Measurements from ENCODE around the gene HCK.
"Not testable (repeated sequence)": the region's sequence is repeated elsewhere in the genome, so short reads cannot be mapped to it uniquely, and the experiment has no call there.

The HCK gene

GRCh38 chr20:32112841-32113240 lies 60.8 kb downstream of the HCK start:
- Histone ChIP-seq H3K9me3 (ENCODE audit: insufficient read depth, low read length) (no peaks in the 10 kb centered on the region; the same call in 1 of the 2 replicates), H3K27me3 (ENCODE audit: insufficient read depth, insufficient read length) (no peaks in the 10 kb centered on the region), H3K36me3 (ENCODE audit: insufficient read depth, insufficient read length, low read length) (peaks cover 32% of the 10 kb centered on the region), H3K4me3 (ENCODE audit: insufficient read length, low read depth) (no peak overlapping the region), H3K9ac (ENCODE audit: insufficient read length, low read depth) (no peak overlapping the region), H3K4me1 (ENCODE audit: insufficient read depth, insufficient read length) (no peaks in the 10 kb centered on the region)
- TF ChIP-seq ZNF274 (IDR thresholded peaks at IDR 0.05; ENCODE audit: low read depth, low read length) = no peak
- no peak for TF ChIP-seq YY1 (IDR thresholded peaks at IDR 0.05; ENCODE audit: insufficient read depth, insufficient read length)
- no peak for TF ChIP-seq SUZ12 (IDR thresholded peaks at IDR 0.05; ENCODE audit: extremely low read depth, insufficient read depth, insufficient read length)
- no peak for DNase-seq (ENCODE audit: low read depth, low spot score)

GRCh38 chr20:32113591-32114260 lies 61.7 kb downstream of the HCK start:
- H3K9me3 ChIP-seq (ENCODE audit: insufficient read depth, low read length) = no peaks in the 10 kb centered on the region; the same call in 1 of the 2 replicates
- no peak for DNase-seq (ENCODE audit: low read depth, low spot score)
- no peaks in the 10 kb centered on the region for H3K27me3 ChIP-seq (ENCODE audit: insufficient read depth, insufficient read length)
- no peaks in the 10 kb centered on the region for H3K4me1 ChIP-seq (ENCODE audit: insufficient read depth, insufficient read length)
- peaks cover 37% of the 10 kb centered on the region for H3K36me3 ChIP-seq (ENCODE audit: insufficient read depth, insufficient read length, low read length)
- TF ChIP-seq ZNF274 (IDR thresholded peaks at IDR 0.05; ENCODE audit: low read depth, low read length) (no peak), YY1 (IDR thresholded peaks at IDR 0.05; ENCODE audit: insufficient read depth, insufficient read length) (no peak), SUZ12 (IDR thresholded peaks at IDR 0.05; ENCODE audit: extremely low read depth, insufficient read depth, insufficient read length) (no peak)
- H3K9ac ChIP-seq (ENCODE audit: insufficient read length, low read depth) = no peak overlapping the region
- H3K4me3 ChIP-seq (ENCODE audit: insufficient read length, low read depth) = no peak overlapping the region

GRCh38 chr20:32114305-32114960 lies 62.4 kb downstream of the HCK start:
- Histone ChIP-seq H3K9ac (ENCODE audit: insufficient read length, low read depth) (no peak overlapping the region), H3K36me3 (ENCODE audit: insufficient read depth, insufficient read length, low read length) (peaks cover 37% of the 10 kb centered on the region), H3K4me3 (ENCODE audit: insufficient read length, low read depth) (no peak overlapping the region), H3K27me3 (ENCODE audit: insufficient read depth, insufficient read length) (no peaks in the 10 kb centered on the region), H3K9me3 (ENCODE audit: insufficient read depth, low read length) (no peaks in the 10 kb centered on the region), H3K4me1 (ENCODE audit: insufficient read depth, insufficient read length) (no peaks in the 10 kb centered on the region)
- DNase-seq (ENCODE audit: low read depth, low spot score) = no peak
- TF ChIP-seq YY1 (IDR thresholded peaks at IDR 0.05; ENCODE audit: insufficient read depth, insufficient read length) (no peak), ZNF274 (IDR thresholded peaks at IDR 0.05; ENCODE audit: low read depth, low read length) (no peak), SUZ12 (IDR thresholded peaks at IDR 0.05; ENCODE audit: extremely low read depth, insufficient read depth, insufficient read length) (no peak)

- Histone ChIP-seq H3K4me3 (ENCODE audit: insufficient read length, low read depth) (no peak overlapping the region), H3K4me1 (ENCODE audit: insufficient read depth, insufficient read length) (no peaks in the 10 kb centered on the region), H3K36me3 (ENCODE audit: insufficient read depth, insufficient read length, low read length) (peaks cover 37% of the 10 kb centered on the region), H3K27me3 (ENCODE audit: insufficient read depth, insufficient read length) (no peaks in the 10 kb centered on the region), H3K9ac (ENCODE audit: insufficient read length, low read depth) (no peak overlapping the region), H3K9me3 (ENCODE audit: insufficient read depth, low read length) (peaks cover 6% of the 10 kb centered on the region)
- no peak for DNase-seq (ENCODE audit: low read depth, low spot score)
- TF ChIP-seq YY1 (IDR thresholded peaks at IDR 0.05; ENCODE audit: insufficient read depth, insufficient read length) (no peak), SUZ12 (IDR thresholded peaks at IDR 0.05; ENCODE audit: extremely low read depth, insufficient read depth, insufficient read length) (no peak), ZNF274 (IDR thresholded peaks at IDR 0.05; ENCODE audit: low read depth, low read length) (no peak)
Measured at GRCh38 chr20:32115211-32115767, 63.2 kb downstream of the HCK start.

GRCh38 chr20:32116079-32116521 lies 64.1 kb downstream of the HCK start:
- DNase-seq (ENCODE audit: low read depth, low spot score) = no peak
- Histone ChIP-seq H3K27me3 (ENCODE audit: insufficient read depth, insufficient read length) (no peaks in the 10 kb centered on the region), H3K4me3 (ENCODE audit: insufficient read length, low read depth) (no peak overlapping the region), H3K9ac (ENCODE audit: insufficient read length, low read depth) (no peak overlapping the region), H3K9me3 (ENCODE audit: insufficient read depth, low read length) (peaks cover 6% of the 10 kb centered on the region), H3K4me1 (ENCODE audit: insufficient read depth, insufficient read length) (no peaks in the 10 kb centered on the region), H3K36me3 (ENCODE audit: insufficient read depth, insufficient read length, low read length) (peaks cover 36% of the 10 kb centered on the region)
- TF ChIP-seq SUZ12 (IDR thresholded peaks at IDR 0.05; ENCODE audit: extremely low read depth, insufficient read depth, insufficient read length) = no peak
- TF ChIP-seq ZNF274 (IDR thresholded peaks at IDR 0.05; ENCODE audit: low read depth, low read length) = no peak
- no peak for TF ChIP-seq YY1 (IDR thresholded peaks at IDR 0.05; ENCODE audit: insufficient read depth, insufficient read length)

- H3K27me3 ChIP-seq (ENCODE audit: insufficient read depth, insufficient read length); H3K9ac ChIP-seq (ENCODE audit: insufficient read length, low read depth); H3K9me3 ChIP-seq (ENCODE audit: insufficient read depth, low read length); H3K4me1 ChIP-seq (ENCODE audit: insufficient read depth, insufficient read length); DNase-seq (ENCODE audit: low read depth, low spot score); H3K4me3 ChIP-seq (ENCODE audit: insufficient read length, low read depth): not testable (repeated sequence)
- H3K36me3 ChIP-seq (ENCODE audit: insufficient read depth, insufficient read length, low read length) = peaks cover 31% of the 10 kb centered on the region
Measured at GRCh38 chr20:32116796-32117195, 64.8 kb downstream of the HCK start.

- H3K4me3 ChIP-seq (ENCODE audit: insufficient read length, low read depth); H3K9me3 ChIP-seq (ENCODE audit: insufficient read depth, low read length); H3K27me3 ChIP-seq (ENCODE audit: insufficient read depth, insufficient read length); DNase-seq (ENCODE audit: low read depth, low spot score); H3K9ac ChIP-seq (ENCODE audit: insufficient read length, low read depth); H3K4me1 ChIP-seq (ENCODE audit: insufficient read depth, insufficient read length): not testable (repeated sequence)
- peaks cover 19% of the 10 kb centered on the region for H3K36me3 ChIP-seq (ENCODE audit: insufficient read depth, insufficient read length, low read length)
Measured at GRCh38 chr20:32118427-32118826, 66.4 kb downstream of the HCK start.
